GM19395 (cell line): ENCODE measurements around the gene CFAP46.
"Not testable (repeated sequence)": the region's sequence is repeated elsewhere in the genome, so short reads cannot be mapped to it uniquely, and the experiment has no call there.

Source experiments
- ATAC-seq: cut with Tn5 transposase; IDR thresholded peaks from one replicate; pipeline ENCODE4 v1.9.1; 2021; ENCODE audit warnings: mild to moderate bottlenecking, moderate library complexity; ENCODE audit not compliant: unreplicated experiment

CFAP46 gene

DNA sequence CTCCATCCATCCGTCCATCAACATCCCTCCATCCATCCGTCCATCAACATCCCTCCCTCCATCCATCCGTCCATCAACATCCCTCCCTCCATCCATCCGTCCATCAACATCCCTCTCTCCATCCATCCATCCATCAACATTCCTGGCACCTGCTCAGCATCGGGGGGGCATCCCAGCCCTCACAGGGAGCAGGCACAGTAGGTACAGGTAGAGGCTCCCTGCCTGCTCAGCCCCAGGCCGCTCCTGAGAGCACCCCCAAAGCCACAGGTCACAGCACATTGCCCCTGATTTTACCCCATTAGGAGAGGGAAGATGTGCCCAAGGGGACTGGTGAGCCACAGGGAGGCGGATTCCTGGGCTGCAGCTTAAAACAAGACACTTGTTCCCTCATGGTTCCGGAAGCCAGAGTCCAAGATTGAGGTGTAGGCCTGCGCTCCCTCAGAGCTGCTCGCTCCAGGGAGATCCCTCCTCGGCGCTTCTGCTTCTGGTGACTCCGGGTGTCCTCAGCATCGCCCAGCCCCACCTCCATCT is 21.1 kb upstream of the CFAP46 start:
- no peak for ATAC-seq

DNA sequence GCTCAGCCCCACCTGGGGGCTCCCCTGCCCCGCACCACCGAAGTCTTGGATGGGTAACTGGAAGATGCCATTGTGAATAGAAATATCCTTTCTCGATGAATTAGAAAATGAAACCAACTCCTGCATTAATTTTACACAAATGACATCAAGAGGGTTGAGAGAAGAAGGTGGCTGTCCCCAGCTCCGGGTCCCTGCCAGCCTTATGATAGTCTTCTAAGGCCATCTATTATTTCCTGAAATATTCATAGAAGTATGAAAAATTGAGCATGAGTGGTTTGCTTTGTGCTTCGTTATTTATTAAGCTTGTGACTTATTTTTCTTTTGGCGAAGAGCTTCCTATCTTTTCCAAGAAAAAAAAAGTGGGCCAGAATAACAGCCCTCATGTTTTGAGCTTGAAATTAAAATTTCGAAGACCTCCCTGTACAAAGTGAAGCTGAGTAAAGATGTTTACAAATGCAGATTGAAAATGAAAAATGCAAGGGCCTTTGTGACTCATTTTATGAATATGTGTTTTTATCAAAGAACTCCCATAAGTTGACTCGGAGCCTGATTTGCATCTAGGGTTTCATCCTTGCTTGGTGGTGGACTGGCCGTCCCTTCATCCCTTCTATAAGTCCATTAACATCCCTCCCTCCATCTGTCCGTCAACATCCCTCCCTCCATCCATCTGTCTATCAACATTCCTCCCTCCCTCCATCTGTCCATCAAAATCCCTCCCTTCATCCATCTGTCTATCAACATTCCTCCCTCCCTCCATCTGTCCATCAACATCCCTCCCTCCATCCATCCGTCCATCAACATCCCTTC is 20.5 kb upstream of the CFAP46 start:
- peak; percentile 49 for ATAC-seq

DNA sequence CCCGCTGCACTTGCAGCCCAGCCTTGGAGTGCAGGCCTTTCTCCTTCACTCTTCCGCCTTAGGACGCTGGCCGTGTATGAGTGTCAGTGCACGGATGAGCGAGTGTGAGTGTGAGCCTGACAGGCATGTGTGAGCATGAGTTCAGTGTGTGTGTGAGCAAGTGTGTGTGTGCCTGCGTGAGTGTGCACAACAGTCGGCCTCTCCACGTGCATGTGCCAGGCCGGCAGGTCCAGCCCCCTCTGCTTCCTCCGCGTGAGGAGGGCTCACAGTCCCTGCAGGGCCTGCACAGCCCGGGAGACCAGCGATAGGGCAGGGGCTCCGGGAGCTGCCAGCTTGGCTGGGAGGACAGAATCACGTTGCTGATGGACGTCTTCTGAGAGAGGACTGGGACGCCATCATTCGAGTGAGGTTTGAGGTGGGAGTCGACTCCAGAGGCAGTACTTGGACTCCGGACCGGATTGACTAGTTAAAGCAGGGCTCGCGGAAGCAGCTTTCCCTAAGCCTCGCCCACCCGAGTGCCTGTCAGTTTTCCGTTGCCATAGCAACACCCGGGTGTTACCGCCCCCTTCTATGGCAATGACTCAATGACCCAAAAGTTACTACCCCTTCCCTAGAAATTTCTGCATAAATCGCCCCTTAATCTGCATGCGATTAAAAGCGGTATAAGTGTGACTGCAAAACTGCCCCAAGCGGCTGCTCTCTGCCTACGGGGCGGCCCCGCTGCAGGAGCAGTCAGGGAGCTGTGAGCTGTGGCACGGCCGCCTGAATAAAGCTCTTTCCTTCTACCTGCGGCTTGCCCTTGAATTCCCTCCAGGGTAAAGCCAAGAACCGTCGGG is 19.6 kb upstream of the CFAP46 start:
- peak; percentile 74 for ATAC-seq

DNA sequence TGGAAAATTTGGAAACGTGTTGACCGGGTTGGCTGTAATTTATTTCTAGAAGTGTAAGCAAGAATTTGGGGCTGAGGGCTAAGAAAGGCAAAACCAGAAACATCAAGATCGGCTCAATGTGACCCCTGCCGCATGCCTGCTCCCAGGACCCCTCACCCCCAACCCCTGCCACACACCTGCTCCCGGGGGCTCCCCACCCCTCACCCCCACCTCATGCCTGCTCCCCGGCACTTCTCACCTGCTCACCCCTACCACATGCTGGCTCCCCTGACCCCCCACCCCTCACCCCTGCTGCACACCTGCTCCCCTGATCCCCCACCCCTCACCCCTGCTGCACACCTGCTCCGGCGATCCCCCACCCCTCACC is 19.0 kb upstream of the CFAP46 start:
- no peak for ATAC-seq

DNA sequence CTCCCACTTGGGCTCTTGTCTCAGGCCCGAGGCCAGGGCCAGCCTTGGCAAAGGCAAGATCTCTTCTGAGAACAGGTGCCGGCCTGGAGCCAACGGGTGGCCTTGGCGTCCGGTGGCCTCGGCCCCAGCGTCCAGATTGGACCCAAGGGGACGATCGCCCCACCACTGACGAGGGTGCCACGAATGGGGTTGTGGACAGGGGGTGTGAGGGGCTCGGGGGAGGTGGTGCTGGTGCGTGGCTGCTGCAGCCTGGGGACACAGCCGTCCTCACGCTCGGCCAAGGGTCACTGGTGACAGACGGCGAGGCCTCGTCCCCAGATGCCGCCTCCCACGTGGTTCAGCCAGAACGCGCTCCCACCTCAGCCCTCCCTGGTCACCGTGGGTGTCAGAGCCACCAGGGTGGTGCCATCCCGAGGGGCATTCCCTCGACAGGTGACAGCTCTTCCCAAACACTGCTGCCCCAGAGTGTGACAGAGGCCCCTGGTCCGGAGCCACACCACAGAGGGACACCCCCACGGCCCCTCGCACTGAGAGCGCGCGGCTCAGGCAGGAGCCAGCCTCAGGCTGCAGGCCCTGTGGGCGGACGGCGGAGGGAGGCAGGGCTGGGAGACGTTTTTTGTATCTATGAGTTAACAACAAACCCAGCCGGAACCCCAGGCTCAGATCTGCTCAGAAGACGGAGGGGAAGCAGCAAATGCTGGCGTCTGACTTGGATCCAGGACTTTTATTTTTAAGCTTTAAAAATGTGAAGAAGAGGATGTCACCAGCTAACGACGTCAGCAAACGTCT is 18.5 kb upstream of the CFAP46 start:
- no peak for ATAC-seq

DNA sequence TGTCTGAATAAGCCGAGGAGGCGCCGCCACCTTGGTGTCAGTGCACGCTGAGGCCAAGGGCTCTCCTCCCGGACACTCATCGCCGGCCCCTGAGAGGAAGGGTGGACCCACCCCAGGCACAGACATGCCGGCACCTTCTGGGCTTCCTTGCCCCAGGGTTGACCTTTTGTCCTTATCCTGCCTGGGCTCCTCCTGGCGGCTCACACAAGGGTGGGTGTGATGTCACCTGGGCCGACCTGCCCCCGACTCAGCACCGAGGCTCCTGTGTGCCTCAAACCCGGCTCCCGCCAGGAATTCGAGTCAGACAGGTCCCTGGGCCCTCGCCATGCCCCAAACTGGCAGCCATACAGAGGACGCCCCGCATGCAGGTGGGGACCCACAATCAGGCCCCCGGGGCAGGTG is 17.7 kb upstream of the CFAP46 start:
- no peak for ATAC-seq

DNA sequence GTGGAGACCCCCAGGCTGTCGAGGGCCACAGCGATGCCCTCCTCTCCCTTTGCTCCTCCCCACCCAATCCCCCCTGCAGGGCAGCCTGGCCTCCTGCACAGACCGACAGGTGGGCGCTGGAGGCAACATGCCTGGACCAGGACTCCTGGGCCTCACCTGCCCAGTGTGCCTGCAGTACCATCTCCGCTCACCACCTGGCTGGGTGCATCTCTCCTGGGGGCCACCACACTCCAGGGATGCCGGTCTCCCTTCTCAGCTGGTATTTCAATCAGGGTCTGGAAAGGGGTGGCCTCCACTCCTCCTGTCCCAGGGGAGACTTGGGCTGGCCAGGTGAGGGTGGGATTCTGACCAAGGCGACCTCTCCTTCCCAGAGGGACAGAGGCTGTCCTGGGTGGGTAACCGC is 17.2 kb upstream of the CFAP46 start:
- ATAC-seq = no peak

DNA sequence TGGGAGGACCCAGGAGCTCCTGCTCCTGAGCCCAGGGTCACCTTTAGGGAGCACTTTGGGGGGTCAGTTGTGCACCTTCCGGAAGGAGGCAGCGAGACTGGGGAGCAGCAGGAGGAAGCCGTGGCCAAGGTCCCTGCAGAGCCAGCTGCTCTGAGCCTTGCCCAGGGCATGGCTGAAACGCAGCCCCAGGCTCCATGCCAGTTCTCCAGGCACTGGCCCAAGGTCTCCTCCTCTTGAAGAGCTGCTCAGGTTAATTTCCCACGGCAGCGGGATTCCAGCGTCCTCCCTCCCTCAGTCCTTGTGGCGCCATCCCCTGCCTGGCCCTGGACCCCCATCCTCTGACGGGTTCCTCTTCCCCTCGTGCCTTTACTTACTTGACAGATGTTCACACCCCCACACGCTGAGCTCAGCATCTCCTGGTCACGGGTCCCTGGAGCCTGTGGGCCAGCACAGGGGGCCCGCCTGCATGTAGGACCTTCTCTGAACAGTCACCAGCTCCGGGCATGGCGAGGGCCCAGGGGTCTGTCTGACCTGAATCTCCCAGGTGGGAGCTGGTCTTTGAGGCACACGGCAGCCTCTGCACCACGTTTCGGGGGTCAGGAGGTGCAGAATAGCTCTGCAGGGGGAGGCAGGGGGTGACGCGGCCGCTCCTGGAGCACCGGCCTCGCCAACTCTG is 16.7 kb upstream of the CFAP46 start:
- no peak for ATAC-seq

DNA sequence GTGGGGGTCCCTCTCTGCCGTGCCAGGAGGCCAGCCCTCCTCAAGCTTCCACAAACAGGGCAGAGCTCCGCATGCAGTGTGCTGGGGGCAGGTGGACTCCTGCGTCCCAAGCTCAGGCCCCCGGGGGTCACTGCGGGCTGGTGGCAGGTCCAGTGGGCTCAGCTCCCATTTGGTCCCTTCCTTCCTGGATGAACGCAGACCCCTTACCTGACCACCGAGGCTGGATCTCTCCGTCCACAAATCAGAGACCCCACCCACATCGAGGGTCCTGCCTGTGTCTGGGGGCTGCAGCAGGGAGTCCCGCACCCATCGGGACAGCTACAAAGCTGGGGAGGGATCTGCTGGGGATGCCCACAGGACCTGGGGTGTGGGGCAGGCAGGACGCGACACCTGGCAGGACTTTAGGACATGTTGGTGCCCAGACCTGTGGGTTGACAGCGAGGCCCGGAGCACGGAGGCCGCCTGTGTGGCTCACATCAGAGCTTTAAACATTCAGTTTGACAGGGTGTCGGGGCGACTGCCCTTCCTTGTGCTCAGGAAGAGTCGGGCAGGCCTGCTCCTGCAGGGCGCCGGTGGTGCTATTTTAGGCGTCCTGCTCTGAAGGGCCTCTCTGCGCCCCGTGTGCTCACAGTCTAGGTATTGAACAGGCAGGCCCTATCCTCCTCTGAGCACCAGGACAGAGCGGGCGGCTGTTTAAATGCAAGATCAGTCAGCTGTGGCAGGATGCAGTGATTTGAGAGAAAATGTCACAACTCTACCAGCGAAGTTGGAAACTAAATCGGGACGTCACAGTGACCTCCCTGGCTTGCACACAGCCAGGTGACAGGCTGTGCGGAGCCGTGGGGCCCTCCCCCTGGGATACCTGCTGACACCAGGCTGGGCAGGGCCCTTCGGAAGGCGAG is 15.9 kb upstream of the CFAP46 start:
- no peak for ATAC-seq

DNA sequence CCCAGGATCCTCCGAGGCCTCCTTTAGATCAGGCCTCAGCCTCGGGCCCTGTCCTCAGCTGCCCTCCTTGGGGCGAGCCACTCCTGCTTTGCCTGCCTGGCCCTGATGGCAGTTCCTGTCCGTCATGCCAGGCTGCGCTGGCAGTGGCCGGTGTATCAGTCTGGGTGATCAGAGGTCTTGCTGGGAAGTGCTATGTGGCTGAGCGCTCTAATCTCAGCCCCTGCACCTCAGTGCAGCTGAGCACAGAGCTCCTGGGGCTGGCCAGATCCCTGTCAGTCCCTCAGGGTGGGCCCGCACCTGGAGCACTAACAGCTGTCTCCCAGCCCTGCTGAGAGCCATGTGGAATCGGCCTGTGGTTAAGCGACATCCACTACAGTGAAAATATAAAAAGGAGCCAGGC is 14.8 kb upstream of the CFAP46 start:
- ATAC-seq = no peak

DNA sequence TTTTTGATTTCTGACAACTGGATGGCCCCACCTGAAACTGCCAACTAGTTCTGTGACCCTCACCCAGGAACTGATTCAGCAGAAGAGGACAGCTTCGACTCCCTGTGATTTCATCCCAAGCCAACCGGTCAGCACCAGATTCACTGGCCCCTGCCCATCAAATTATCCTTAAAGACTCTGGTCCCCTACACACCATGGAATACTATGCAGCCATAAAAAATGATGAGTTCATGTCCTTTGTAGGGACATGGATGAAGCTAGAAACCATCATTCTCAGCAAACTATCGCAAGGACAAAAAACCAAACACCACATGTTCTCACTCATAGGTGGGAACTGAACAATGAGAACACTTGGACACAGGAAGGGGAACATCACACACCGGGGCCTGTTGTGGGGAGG is 13.9 kb upstream of the CFAP46 start:
- ATAC-seq = not testable (repeated sequence)

DNA sequence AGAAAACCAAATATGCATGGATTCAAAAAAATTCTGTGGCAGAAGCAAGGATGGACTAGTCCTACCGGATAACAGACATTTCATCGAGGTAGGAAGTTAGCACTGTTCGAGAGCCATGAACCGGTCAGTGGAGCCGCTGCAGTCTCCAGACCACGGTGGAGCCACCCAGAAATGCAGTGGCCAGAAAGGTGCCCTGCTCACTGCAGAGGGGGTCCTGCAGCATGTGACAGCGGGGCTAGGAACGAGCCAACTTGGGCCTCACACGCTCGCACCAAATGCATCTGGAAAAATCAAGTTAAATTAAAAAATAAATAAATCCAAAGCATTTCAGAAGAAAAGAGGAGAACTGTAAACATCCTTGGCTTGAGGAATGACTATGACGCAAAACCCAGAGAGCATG is 13.1 kb upstream of the CFAP46 start:
- no peak for ATAC-seq

DNA sequence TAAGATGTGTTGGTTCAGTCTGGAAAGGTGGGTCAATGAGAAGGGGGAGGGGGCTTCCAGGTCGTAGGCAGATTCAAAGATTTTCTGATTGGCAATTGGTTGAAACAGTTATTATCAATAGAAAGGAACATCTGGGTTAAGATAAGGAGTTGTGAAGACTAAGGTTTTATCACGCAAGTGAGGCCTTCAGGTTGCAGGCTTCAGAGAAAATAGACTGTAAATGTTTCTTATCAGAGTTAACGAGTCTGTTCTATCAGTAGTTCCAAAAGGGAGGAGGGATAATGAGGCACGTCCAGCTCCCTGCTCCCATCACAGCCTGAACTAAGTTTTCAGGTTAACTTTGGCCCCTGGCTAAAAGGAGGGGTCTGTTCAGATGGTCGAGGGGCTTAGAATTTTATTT is 11.1 kb upstream of the CFAP46 start:
- ATAC-seq = no peak

DNA sequence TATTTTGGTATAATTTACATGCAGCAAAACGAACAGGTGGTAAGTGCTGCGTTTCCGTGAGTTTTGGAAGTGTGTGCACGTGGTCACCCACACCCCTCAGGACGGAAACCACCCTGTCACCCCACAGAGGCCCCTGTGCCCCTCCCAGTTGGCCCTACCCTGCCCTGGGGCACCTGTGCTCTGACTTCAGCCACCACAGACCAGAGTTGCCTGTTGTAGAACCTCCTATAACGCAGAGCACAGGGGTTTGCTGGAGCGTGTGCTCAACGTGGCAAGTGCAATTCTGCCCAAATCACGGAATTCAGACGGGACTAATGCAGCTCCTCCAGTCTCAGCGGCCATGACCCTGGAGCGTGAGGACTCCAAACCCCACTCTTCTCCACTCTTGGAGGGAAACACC is 9.6 kb upstream of the CFAP46 start:
- ATAC-seq = no peak

DNA sequence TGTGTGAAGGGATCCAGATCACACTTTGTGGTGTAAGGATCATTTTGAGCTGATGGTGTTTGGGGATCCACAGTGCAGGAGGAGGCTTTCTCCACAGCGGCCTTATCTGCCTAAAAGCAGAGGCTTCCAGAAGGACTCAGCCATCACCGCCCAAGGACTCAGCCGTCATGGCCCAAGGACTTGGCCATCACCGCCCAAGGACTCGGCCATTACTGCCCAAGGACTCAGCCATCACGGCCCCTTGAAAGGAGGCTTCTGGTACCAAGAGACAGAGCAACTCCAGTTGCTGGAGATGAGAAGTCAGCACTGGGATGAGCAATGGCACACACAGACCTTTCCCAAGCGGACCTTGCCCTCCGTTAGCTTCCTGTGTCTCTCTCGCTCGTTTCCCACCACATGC is 6.0 kb upstream of the CFAP46 start:
- ATAC-seq = no peak

DNA sequence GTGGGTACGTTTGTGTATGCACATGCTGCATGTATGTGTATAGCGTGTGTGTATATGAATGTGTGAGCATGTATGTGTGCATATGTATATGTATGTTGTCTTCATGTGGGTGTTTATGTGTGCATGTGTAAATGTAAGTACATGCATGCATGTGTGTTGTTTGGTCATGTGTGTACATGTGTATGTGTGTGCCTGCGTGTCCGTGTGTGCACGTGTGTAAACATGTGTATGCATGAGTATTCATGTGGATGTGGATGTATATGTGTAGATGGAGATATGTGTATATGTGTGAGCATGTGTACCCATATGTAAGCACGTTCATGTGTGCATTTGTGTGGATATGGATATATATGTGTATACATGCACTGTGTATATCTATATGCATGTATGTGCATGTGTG is 5.5 kb upstream of the CFAP46 start:
- ATAC-seq = no peak

DNA sequence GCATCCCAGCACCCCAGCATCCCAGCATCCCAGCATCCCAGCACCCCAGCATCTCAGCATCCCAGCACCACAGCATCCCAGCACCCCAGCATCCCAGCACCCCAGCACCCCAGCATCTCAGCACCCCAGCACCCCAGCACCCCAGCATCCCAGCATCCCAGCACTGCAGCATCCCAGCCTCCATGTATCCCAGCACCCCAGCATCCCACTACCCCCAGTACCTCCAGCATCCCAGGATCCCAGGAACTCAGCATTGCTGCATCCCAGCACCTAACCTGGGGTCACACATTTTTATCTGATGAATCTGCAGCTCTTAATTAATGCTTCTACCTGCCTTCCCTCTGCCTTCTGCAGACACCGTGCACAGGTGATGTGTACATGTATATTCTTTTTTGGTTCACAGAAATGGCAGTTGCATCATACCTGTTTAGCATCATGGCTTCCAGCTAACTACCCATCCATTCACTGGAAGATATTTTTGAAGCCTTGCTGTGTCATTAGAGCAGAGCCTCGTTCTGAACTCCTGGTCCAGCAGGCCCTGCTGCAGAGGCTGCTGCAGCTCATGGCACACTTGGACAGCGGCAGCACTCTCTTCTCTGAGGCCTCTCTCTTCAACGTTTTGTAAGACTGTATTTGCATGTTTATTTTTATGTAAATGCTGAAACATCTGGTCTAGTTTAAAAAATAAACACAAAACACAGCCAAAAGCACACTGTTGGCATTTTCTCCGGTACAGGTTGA is 4.6 kb upstream of the CFAP46 start:
- ATAC-seq = no peak

DNA sequence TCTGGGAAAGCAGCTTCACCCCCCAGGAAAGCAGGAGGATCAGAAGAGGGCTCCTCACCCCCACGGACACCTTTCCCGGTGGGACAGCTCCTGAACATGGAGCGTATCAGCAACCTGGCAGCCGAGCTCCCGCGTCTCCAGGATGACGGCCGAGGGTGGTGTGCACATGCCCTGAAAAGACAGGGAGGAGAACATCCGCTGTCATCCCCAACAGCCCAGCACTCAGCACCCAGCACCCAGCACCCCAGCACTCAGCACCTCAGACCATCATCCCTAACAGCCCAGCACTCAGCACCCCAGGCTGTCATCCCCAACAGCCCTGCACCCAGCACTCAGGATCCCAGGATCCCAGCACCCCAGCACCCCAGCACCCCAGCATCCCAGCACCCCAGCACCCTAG is 3.9 kb upstream of the CFAP46 start:
- ATAC-seq = no peak

DNA sequence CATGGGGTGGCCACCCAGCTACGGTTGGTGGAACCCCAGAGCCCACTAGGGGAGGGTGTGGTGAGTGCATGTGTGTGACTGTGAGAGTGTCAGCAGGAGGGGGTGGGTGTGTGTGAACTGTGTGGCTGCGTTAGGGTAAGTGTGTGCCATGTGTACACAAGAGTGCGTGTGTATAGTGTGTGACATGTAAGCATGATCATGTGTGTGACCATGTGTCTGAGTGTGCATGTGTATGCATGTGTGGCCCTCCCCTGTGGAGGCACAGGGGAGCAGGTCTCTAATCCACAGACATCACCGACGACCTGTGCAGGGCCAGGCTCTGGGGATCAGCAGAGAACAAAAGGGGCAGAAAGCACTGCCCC is 3.5 kb upstream of the CFAP46 start:
- no peak for ATAC-seq
